Body of pancreas (tissue), 4 donors: ENCODE results near the gene LIN7C. TPM values are rescaled to one million over a fixed set of nuclear protein-coding genes. Genes with fewer than 3 reads are reported as not detected.
A peak's percentile ranks its signal among the peaks of the same experiment; 100 is the strongest.

Experiments
- ATAC-seq: fragments of 150-250 bp; one replicate; pipeline ENCODE4 v1.9.1; 2016
- DNase-seq, 4 donors: peaks; one replicate each; pipeline ENCODE4 v3.0.0-alpha.2; 2019
- H3K27ac ChIP-seq, 4 donors: fragments of 200-600 bp; sonication (generic); 1 replicate in 3 of 4; 2 replicates in 1 of 4; pipeline versions ENCODE4 v1.5.1 to v1.6.1; 2016 to 2019; ENCODE audit warnings: mild to moderate bottlenecking in 1 of 4, mixed read lengths in 1 of 4, moderate library complexity in 1 of 4
- H3K27me3 ChIP-seq, 2 donors: fragments of 200-600 bp; sonication (generic); one replicate each; pipeline ENCODE4 v1.6.0; 2016; ENCODE audit warnings: mild to moderate bottlenecking in 1 of 2
- H3K36me3 ChIP-seq, 2 donors: fragments of 200-600 bp; sonication (generic); replicated peaks in 1 of 2; 2 replicates each; pipeline ENCODE4 v1.5.1; 2016; ENCODE audit warnings: low read depth in 2 of 2; ENCODE audit not compliant: insufficient read depth in 1 of 2
- H3K4me1 ChIP-seq: fragments of 200-600 bp; sonication (generic); one replicate; pipeline ENCODE4 v1.6.0; 2016
- H3K4me3 ChIP-seq, 2 donors: fragments of 200-600 bp; sonication (generic); 1 replicate in 1 of 2; 2 replicates in 1 of 2; pipeline ENCODE4 v1.5.1; 2016 to 2019
- H3K9me3 ChIP-seq, 3 donors: fragments of 200-600 bp; sonication (generic); 1 replicate in 2 of 3; 2 replicates in 1 of 3; pipeline ENCODE4 v1.5.1; 2016
- POLR2A ChIP-seq, 3 donors: fragments of 450-650 bp; IDR thresholded peaks; one replicate each; pipeline ENCODE4 v1.6.1; 2016; ENCODE audit warnings: antibody characterized with exemption in 3 of 3, mild to moderate bottlenecking in 2 of 3
- WGBS, 2 donors: methylation state at CpG; one replicate each; pipeline ENCODE4 v1.1.5; 2017; 5-methylcytosine and 5-hydroxymethylcytosine counted together
- intact Hi-C: fragments of 100-400 bp; cut with DNase I; formaldehyde crosslinking; loops from one replicate; pipeline ENCODE4 v1.15.1; 2023
- total RNA-seq, 2 donors: library from RNA; depleted of rRNA; stranded (reverse); fragments of >200 nt; gene quantifications; one replicate each; pipeline ENCODE4 v1.1.0, GENCODE V29; 2016
- TF ChIP-seq, protein P1 (sequence below), 7 experiments: fragments of 450-650 bp in 4 of 7; fragments of 200-600 bp in 3 of 7; sonication (generic) in 3 of 7; IDR thresholded peaks; one replicate each; pipeline ENCODE4 v1.5.1; 2016 to 2019; ENCODE audit warnings: antibody characterized with exemption in 7 of 7

The LIN7C gene
- total RNA-seq, 2 donors from 2014 or later: 17.5 to 27.8 TPM

DNA sequence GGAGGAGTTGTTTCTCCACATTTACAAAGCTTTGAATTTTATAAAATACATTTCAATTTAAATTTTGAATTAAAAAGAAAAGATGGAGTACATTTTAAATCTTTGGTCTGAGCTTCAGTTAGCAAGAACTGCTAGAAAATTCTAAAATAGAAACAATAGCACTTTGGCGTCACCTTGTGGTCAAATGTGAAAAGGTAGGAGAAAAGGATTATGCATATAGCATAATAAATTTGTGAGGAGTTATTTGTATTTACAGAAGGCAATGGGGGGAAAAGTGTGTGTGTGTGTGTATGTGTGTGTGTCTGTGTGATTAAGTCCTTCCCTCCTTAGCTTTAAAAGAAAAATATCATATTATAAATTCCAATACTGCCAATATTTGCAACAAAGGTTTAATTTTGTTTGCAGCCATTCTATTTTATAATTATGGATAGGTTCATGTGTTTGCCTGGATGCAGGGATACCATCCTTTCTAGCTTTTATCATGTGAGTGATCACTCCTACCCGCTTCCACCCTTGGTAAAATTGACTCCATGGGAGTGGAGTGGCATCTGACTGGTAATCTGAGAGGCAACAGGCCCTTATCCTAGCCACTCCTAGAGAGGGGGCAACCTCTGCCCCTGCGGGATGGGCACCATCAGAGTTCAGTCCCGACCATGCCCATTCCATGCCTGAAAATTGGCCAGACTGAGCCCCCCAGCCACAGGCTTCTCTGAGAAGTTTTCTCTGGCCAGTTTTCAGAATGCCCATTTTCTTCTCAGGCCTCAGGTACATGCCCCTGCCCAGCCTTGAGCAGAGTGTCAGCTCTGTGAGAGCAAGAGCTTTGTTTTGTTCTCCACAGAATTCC, 20.4 kb downstream of the LIN7C start:
- H3K4me3 ChIP-seq: no peak overlapping the region
- no peak for TF ChIP-seq POLR2A (IDR thresholded peaks at IDR 0.05)
- TF ChIP-seq, protein P1, sequence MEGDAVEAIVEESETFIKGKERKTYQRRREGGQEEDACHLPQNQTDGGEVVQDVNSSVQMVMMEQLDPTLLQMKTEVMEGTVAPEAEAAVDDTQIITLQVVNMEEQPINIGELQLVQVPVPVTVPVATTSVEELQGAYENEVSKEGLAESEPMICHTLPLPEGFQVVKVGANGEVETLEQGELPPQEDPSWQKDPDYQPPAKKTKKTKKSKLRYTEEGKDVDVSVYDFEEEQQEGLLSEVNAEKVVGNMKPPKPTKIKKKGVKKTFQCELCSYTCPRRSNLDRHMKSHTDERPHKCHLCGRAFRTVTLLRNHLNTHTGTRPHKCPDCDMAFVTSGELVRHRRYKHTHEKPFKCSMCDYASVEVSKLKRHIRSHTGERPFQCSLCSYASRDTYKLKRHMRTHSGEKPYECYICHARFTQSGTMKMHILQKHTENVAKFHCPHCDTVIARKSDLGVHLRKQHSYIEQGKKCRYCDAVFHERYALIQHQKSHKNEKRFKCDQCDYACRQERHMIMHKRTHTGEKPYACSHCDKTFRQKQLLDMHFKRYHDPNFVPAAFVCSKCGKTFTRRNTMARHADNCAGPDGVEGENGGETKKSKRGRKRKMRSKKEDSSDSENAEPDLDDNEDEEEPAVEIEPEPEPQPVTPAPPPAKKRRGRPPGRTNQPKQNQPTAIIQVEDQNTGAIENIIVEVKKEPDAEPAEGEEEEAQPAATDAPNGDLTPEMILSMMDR (IDR thresholded peaks at IDR 0.05): peak; percentile 85 to 98 (median 97)
- peaks cover 4% of the 10 kb centered on the region for H3K4me1 ChIP-seq
- ATAC-seq (peak; percentile 75), DNase-seq (peak; percentile 49 to 63 (median 58))
- no peaks in the 10 kb centered on the region for H3K27me3 ChIP-seq
- H3K36me3 ChIP-seq: no peaks in the 10 kb centered on the region
- WGBS, 2 donors: 21 to 36% methylated on average over 4 of the region's 4 CpGs
- intact Hi-C loops: loop anchor here (5.0 to 10.0 kb wide), 2 partner anchors 201 to 304 kb away; no protein-coding TSS in a partner anchor
- H3K9me3 ChIP-seq: no peaks in the 10 kb centered on the region
- no peak overlapping the region for H3K27ac ChIP-seq

DNA sequence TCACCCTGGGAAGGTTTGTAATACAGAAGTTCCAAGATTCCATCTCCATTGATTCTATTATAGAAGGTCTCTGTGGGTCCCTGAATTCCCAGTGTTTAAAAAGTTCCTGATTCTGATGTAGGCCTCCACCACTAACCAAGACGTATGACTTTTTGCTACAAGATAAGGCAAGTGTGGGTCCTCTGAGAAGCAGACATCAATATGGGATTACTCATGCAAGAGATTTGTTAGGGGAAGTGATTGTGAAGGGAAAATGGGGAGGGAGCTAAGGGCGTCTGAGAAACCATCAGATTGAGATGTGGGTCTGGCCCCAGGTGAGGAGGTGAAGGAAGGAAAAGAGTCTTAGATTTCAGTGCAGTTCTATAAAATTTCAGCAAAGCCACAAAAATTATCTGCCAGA, 23.8 kb downstream of the LIN7C start:
- 91 to 96% methylated on average over 2 of the region's 2 CpGs for WGBS, 2 donors
- TF ChIP-seq, protein P1 (IDR thresholded peaks at IDR 0.05): no peak
- no peak for TF ChIP-seq POLR2A (IDR thresholded peaks at IDR 0.05)
- intact Hi-C loops: loop anchor here (10.0 kb wide), 1 partner anchor 198 kb away; no protein-coding TSS in a partner anchor

DNA sequence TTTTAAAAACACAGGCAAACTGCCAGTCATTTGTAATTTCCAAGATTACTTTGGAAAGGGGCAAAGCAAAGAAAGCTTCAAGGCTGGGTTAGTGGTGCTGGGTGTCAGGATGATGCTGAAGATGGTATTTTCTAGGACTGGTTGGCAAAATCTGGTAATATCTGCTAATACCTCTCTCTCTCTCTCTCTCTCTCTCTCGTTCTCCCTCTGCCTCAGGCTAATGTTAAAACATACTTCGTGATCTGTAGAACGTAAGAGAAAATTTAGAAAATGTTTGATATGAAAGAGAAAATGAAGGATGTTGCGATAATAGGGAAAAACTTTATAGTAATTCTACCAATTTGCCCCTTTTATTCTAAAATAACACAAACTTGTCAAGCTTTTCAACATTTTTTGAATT, 24.6 kb downstream of the LIN7C start:
- H3K4me3 ChIP-seq: no peak overlapping the region
- H3K9me3 ChIP-seq: no peaks in the 10 kb centered on the region
- no peak for TF ChIP-seq POLR2A (IDR thresholded peaks at IDR 0.05)
- TF ChIP-seq, protein P1 (IDR thresholded peaks at IDR 0.05): no peak
- H3K4me1 ChIP-seq: peaks cover 4% of the 10 kb centered on the region
- ATAC-seq: no peak
- H3K27ac ChIP-seq: no peak overlapping the region
- no peaks in the 10 kb centered on the region for H3K36me3 ChIP-seq
- WGBS, 2 donors: 90 to 94% methylated on average over 4 of the region's 4 CpGs
- no peaks in the 10 kb centered on the region for H3K27me3 ChIP-seq
- no peak for DNase-seq
- intact Hi-C loops: loop anchor here (10.0 kb wide), 1 partner anchor 197 kb away; no protein-coding TSS in a partner anchor

More for the DNA sequence above, 23.8 kb downstream of the LIN7C start:
- Histone ChIP-seq H3K9me3 (no peaks in the 10 kb centered on the region), H3K4me1 (peaks cover 4% of the 10 kb centered on the region), H3K4me3 (no peak overlapping the region), H3K36me3 (no peaks in the 10 kb centered on the region), H3K27ac (no peak overlapping the region), H3K27me3 (no peaks in the 10 kb centered on the region)
- ATAC-seq (no peak), DNase-seq (no peak)

DNA sequence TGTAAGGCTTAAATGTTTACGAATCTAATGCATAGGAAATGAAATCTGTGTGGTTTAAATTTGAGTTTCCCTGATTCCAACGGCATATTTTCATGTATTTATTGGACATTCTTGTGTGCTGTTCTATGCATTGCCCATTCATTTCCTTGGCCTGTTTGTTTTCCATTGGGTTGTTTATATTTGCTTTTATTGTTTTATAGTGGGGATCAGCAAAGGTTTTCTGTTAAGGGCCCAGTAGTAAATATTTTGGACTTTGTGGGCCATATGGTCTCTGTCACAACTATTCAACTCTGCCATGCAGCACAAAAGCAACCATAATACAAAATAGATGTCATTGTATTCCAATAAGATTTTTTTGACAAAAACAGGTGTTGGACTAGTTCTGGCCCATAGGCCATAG, 28.7 kb downstream of the LIN7C start:
- H3K27ac ChIP-seq: no peak overlapping the region
- WGBS, 2 donors: 88 to 89% methylated on average over 2 of the region's 2 CpGs
- H3K9me3 ChIP-seq: no peaks in the 10 kb centered on the region
- DNase-seq (no peak), ATAC-seq (no peak)
- intact Hi-C loops: loop anchor here (10.0 kb wide), 1 partner anchor 103 kb away; no protein-coding TSS in a partner anchor
- no peaks in the 10 kb centered on the region for H3K27me3 ChIP-seq
- peaks cover 5% of the 10 kb centered on the region for H3K4me1 ChIP-seq
- no peaks in the 10 kb centered on the region for H3K36me3 ChIP-seq
- TF ChIP-seq, protein P1 (IDR thresholded peaks at IDR 0.05): no peak
- TF ChIP-seq POLR2A (IDR thresholded peaks at IDR 0.05): no peak
- no peak overlapping the region for H3K4me3 ChIP-seq
